ENCODE measurements around the gene EIF6. TPM values are rescaled to one million over a fixed set of nuclear protein-coding genes. Genes with fewer than 3 reads are reported as not detected.

The EIF6 gene
- total and polyA plus RNA-seq, 2 donors (not counting 3 experiments of a cell fraction or from before 2014, with no cell fraction given) = 153 to 286 TPM

DNA sequence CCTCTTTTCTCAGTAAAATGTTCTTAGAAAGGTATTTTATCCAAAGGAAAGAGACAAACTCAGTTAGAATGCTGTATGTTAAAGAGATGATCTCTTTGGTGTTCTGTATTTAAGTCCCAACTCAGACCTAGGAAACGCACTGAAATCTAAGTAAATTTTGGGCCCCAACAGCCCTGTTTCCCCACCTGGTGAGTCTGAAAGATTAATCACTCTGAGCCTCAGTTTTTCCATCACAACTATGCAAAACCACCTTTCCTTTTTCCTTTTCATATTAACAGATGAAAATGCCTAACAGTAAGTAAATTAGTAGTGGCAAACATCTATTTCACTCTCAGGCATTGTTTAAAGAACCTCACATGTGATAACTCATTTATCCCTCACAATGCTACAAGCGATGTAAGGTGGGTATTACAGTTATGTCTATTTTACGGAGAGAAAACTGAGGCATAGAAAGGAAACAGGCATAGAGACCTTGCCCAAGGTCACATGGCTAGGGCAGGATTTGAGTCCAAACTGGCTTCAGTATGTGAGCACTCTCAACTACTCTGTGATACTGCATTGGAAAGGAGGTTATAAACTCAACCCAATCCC is 43.6 kb upstream of the EIF6 start:
- no peaks in the 10 kb centered on the region for H3K9me1 ChIP-seq (replicated peaks; ENCODE audit: control insufficient read depth, extremely low read depth, insufficient read depth, low read length)
- H3K4me3 ChIP-seq (replicated peaks in 1 of 3; ENCODE audit: insufficient read depth in 1 of 3, low read depth in 1 of 3, low read length in 3 of 3) = no peak overlapping the region
- intact Hi-C loops (cut with micrococcal nuclease) (no loop called here), dilution Hi-C loops (cut with MboI; ENCODE audit: extremely low pct_ligation_motif_present, low sequenced_read_pairs) (no loop called here)
- no peaks in the 10 kb centered on the region for H3K36me3 ChIP-seq (ENCODE audit: control insufficient read depth in 2 of 2, extremely low read depth in 1 of 2, insufficient read depth in 2 of 2, low read length in 2 of 2)
- no peaks in the 10 kb centered on the region for H3K79me2 ChIP-seq (ENCODE audit: control insufficient read depth, insufficient read depth, low read length)
- no peaks in the 10 kb centered on the region for H3K9me3 ChIP-seq (replicated peaks; ENCODE audit: control insufficient read depth, insufficient read depth, low read length)
- H3K4me1 ChIP-seq (ENCODE audit: control insufficient read depth, extremely low read depth, insufficient read depth, low read length) = peaks cover 38% of the 10 kb centered on the region
- no peak for TF ChIP-seq CTCF (IDR thresholded peaks at IDR 0.05; ENCODE audit: extremely low read depth in 1 of 2, insufficient read depth in 1 of 2, low read depth in 1 of 2, low read length in 2 of 2)
- TF ChIP-seq GATA2 (IDR thresholded peaks at IDR 0.05; ENCODE audit: insufficient read depth, insufficient read length, low read depth, low read length) = no peak
- TF ChIP-seq POLR2A (IDR thresholded peaks at IDR 0.05; ENCODE audit: low read depth, low read length) = no peak
- TF ChIP-seq POLR2AphosphoS5 (IDR thresholded peaks at IDR 0.05; ENCODE audit: insufficient read depth, low read depth, low read length) = no peak
- TF ChIP-seq JUN (IDR thresholded peaks at IDR 0.05; ENCODE audit: borderline replicate concordance, insufficient read depth, insufficient read length, low read depth) = no peak
- no peak overlapping the region for H3K4me2 ChIP-seq (ENCODE audit: insufficient read depth, low read length)
- no TSS peak for BruUV-seq (replicated peaks)
- no peaks in the 10 kb centered on the region for H4K20me1 ChIP-seq (replicated peaks; ENCODE audit: control insufficient read depth, extremely low read depth, insufficient read depth, low read length)
- FAIRE-seq (no peak), DNase-seq (ENCODE audit: low read depth, low spot score) (no peak)
- H3K27me3 ChIP-seq (ENCODE audit: control insufficient read depth in 2 of 2, insufficient read depth in 2 of 2, low read length in 2 of 2) = no peaks in the 10 kb centered on the region
- no peak overlapping the region for H3K9ac ChIP-seq (replicated peaks; ENCODE audit: extremely low read depth, insufficient read depth, low read length)
- H3K27ac ChIP-seq (ENCODE audit: insufficient read depth, low read depth, low read length) = no peak overlapping the region
- POLR2A ChIA-PET = no interaction called here
- CTCF ChIA-PET = interaction anchor here (1.5 to 8.1 kb wide), 3 partner anchors 8 to 22 kb away, joined by 6 to 182 read pairs (median 10); no protein-coding TSS in a partner anchor
- H2AFZ ChIP-seq (ENCODE audit: low read depth, low read length) = no peak overlapping the region

Measured in endothelial cell of umbilical vein (primary cell).